A549 (cell line): ENCODE measurements around the gene CMTM7. TPM values are rescaled to one million over a fixed set of nuclear protein-coding genes. Genes with fewer than 3 reads are reported as not detected.

ENCODE experiments used
- ATAC-seq, 2 experiments: fragments of 200-7000 bp in 1 of 2; fragments of >200 bp in 1 of 2; cut with Nextera tagmentation in 1 of 2; cut with Tn5 transposase in 1 of 2; 3 replicates each; pipeline versions ENCODE4 v1.8.0 to v1.9.1; 2018 to 2020; ENCODE audit warnings: mild to moderate bottlenecking in 1 of 2, moderate library complexity in 1 of 2
- CTCF ChIA-PET: fragments of 300-600 bp; sonication (Branson Sonifier 250); formaldehyde crosslinking; extraction: SDS; loops from one replicate; lab custom pipeline; 2021; ENCODE audit warnings: antibody characterized with exemption, inconsistent platforms; lab: Yijun Ruan, JAX
- POLR2A ChIA-PET: fragments of 350-600 bp; formaldehyde crosslinking; extraction: SDS; loops from one replicate; lab custom pipeline; 2021; ENCODE audit warnings: antibody characterized with exemption, inconsistent platforms; lab: Yijun Ruan, JAX
- DNase-seq, 2 experiments: peaks; one replicate each; pipeline versions ENCODE4 v3.0.0 to v3.0.0-alpha.2; 2011 to 2016; ENCODE audit warnings: low read depth in 1 of 2, low spot score in 1 of 2
- FAIRE-seq: peaks from 2 replicates; lab custom pipeline; 2011; peaks lifted over from hg19 to GRCh38; lab: Jason Lieb, UNC
- H3K27ac ChIP-seq, 2 experiments: fragments of >200 bp; sonication (Bioruptor Twin); formaldehyde crosslinking; 3 replicates each; pipeline ENCODE4 v1.5.1; 2016 to 2017
- H3K4me1 ChIP-seq: fragments of >200 bp; sonication (Bioruptor Twin); formaldehyde crosslinking; 3 replicates; pipeline ENCODE4 v1.6.1; 2016
- H3K4me2 ChIP-seq: fragments of >200 bp; sonication (Bioruptor Twin); formaldehyde crosslinking; 3 replicates; pipeline ENCODE4 v1.6.1; 2016
- H3K4me3 ChIP-seq: fragments of >200 bp; sonication (Bioruptor Twin); formaldehyde crosslinking; 3 replicates; pipeline ENCODE4 v1.5.1; 2016
- H3K9me3 ChIP-seq: fragments of >200 bp; sonication (Bioruptor Twin); formaldehyde crosslinking; 3 replicates; pipeline ENCODE4 v1.6.1; 2016
- EHMT2 ChIP-seq: fragments of 200-600 bp; sonication (generic); IDR thresholded peaks from 2 replicates; pipeline ENCODE4 v1.6.1; 2016; ENCODE audit warnings: antibody characterized with exemption, low read depth, mild to moderate bottlenecking, moderate library complexity
- ESRRA ChIP-seq: fragments of 150-350 bp; IDR thresholded peaks from 2 replicates; pipeline ENCODE4 v1.6.1; 2014; ENCODE audit warnings: mild to moderate bottlenecking, low read length, borderline replicate concordance
- GATA3 ChIP-seq: IDR thresholded peaks from 2 replicates; pipeline ENCODE4 v1.6.1; 2012; ENCODE audit warnings: borderline replicate concordance
- HDAC2 ChIP-seq: fragments of 200-600 bp; sonication (generic); IDR thresholded peaks from 2 replicates; pipeline ENCODE4 v1.6.1; 2016
- HOXA7 ChIP-seq: fragments of 250-450 bp; sonication (Bioruptor Pico); IDR thresholded peaks from 2 replicates; pipeline ENCODE4 v1.5.0; 2020; ENCODE audit warnings: mild to moderate bottlenecking, moderate library complexity
- HOXB13 ChIP-seq: fragments of 250-450 bp; sonication (Bioruptor Pico); IDR thresholded peaks from 2 replicates; pipeline ENCODE4 v1.5.0; 2020; ENCODE audit warnings: low read depth, mild to moderate bottlenecking, moderate library complexity
- HOXB5 ChIP-seq: fragments of 250-450 bp; sonication (Bioruptor Pico); IDR thresholded peaks from 2 replicates; pipeline ENCODE4 v1.5.0; 2020; ENCODE audit warnings: mild to moderate bottlenecking, moderate library complexity
- JUN ChIP-seq, 2 experiments: fragments of >200 bp; sonication (Bioruptor Twin); formaldehyde crosslinking; IDR thresholded peaks; 2 replicates in 1 of 2; 3 replicates in 1 of 2; pipeline ENCODE4 v1.6.1; 2016 to 2017
- JUNB ChIP-seq: fragments of >200 bp; sonication (Bioruptor Twin); formaldehyde crosslinking; IDR thresholded peaks from 2 replicates; pipeline ENCODE4 v1.6.1; 2016
- KDM1A ChIP-seq: fragments of 200-600 bp; sonication (generic); IDR thresholded peaks from 2 replicates; pipeline ENCODE4 v1.6.1; 2016; ENCODE audit warnings: low read depth, mild to moderate bottlenecking
- MAZ ChIP-seq: fragments of 150-350 bp; IDR thresholded peaks from 2 replicates; pipeline ENCODE4 v1.6.1; 2014; ENCODE audit warnings: antibody characterized with exemption, low read depth, low read length, borderline replicate concordance
- MYC ChIP-seq: IDR thresholded peaks from 2 replicates; pipeline ENCODE4 v1.6.1; 2012; ENCODE audit warnings: mild to moderate bottlenecking, inconsistent platforms, low read length, improper control_type of control experiment, borderline replicate concordance
- NFE2L2 ChIP-seq: fragments of 150-350 bp; conservative IDR thresholded peaks from 2 replicates; pipeline ENCODE4 v1.6.1; 2014; ENCODE audit warnings: low read length
- NPAS2 ChIP-seq: fragments of 250-450 bp; sonication (Bioruptor Pico); IDR thresholded peaks from 2 replicates; pipeline ENCODE4 v1.8.0; 2022; ENCODE audit warnings: mild to moderate bottlenecking, moderate library complexity, borderline replicate concordance
- RFX5 ChIP-seq: fragments of 450-650 bp; IDR thresholded peaks from 2 replicates; pipeline ENCODE4 v1.7.1; 2014; ENCODE audit warnings: antibody characterized with exemption, mild to moderate bottlenecking, moderate library complexity
- RNF2 ChIP-seq: fragments of 200-600 bp; sonication (generic); IDR thresholded peaks from 2 replicates; pipeline ENCODE4 v1.6.1; 2016; ENCODE audit warnings: low read depth, mild to moderate bottlenecking, antibody characterized with exemption, moderate library complexity, borderline replicate concordance
- SMC3 ChIP-seq: fragments of >200 bp; sonication (Bioruptor Twin); formaldehyde crosslinking; IDR thresholded peaks from 3 replicates; pipeline ENCODE4 v1.6.1; 2018; ENCODE audit warnings: inconsistent platforms
- SREBF2 ChIP-seq: fragments of 450-650 bp; IDR thresholded peaks from 2 replicates; pipeline ENCODE4 v1.6.1; 2014; ENCODE audit warnings: mild to moderate bottlenecking, moderate library complexity
- TP53 ChIP-seq: fragments of 250-450 bp; sonication (Bioruptor Pico); IDR thresholded peaks from 2 replicates; pipeline ENCODE4 v1.5.0; 2021; ENCODE audit warnings: mild to moderate bottlenecking, moderate library complexity
- ZFP36 ChIP-seq: fragments of 450-650 bp; IDR thresholded peaks from 2 replicates; pipeline ENCODE4 v1.6.1; 2014; ENCODE audit warnings: borderline replicate concordance; ENCODE audit not compliant: partially characterized antibody
- WGBS: methylation state at CpG from one replicate; pipeline ENCODE4 v1.1.6; 2017; ENCODE audit errors: missing lambda C conversion rate; 5-methylcytosine and 5-hydroxymethylcytosine counted together
- polyA plus RNA-seq, 4 experiments: library from polyadenylated mRNA; depleted of rRNA in 3 of 4; stranded (reverse); fragments of >200 nt; fragmentation: RNase III in 1 of 4; extraction: RNeasy Plus Mini Kit Qiagen cat#74134 plus additional on column Dnase treatment in 1 of 4; gene quantifications; 2 replicates in 3 of 4; 3 replicates in 1 of 4; pipeline ENCODE4 v1.2.3, GENCODE V29; 2011 to 2017
- TF ChIP-seq, protein P1 (sequence below): fragments of >200 bp; sonication (Bioruptor Twin); formaldehyde crosslinking; IDR thresholded peaks from 2 replicates; pipeline ENCODE4 v1.6.1; 2016
- TF ChIP-seq, protein P2 (sequence below): IDR thresholded peaks from 2 replicates; pipeline ENCODE4 v1.6.1; 2012; ENCODE audit warnings: low read depth, borderline replicate concordance
- TF ChIP-seq, protein P3 (sequence below): fragments of 450-650 bp; IDR thresholded peaks from 2 replicates; pipeline ENCODE4 v1.6.1; 2014; ENCODE audit warnings: antibody characterized with exemption
- TF ChIP-seq, protein P4 (sequence below): IDR thresholded peaks from 2 replicates; pipeline ENCODE4 v1.6.1; 2012

The CMTM7 gene
- polyA plus RNA-seq, 2 of the 4 experiments (the other 2 are of a cell fraction), result 14.2 to 18.7 TPM

DNA sequence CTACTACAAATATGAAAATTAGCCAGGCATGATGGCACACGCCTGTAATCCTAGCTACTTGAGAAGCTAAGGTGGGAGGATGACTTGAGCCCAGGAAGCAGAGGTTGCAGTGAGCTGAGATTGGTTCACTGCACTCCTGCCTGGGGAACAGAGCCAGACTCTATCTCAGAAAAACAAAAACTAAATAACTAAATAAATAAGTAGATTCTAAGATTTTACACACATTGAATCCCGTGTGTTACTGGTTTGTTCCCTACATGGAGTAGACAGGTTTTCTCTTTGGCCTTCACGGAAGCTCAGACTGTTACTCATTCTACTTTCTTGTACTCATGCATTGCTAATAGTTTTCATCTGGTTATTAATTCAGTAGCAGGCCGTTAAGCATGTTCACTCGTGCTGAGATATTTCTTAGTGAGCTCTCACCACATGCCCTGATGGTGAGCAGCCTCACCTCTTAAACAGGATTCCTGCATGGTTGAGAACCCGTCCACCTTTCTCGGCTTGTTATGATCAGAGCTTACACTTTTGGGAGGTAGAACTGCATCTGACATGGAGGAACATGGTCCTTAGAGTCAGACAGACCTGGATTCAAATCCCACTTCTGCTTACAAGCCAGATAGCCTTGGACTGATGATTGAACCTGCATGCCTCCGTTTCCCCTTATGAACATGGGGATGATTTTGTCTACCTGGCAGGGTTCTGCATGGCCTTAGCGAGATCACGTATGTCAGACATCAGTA is 49.1 kb downstream of the CMTM7 start:
- no peaks in the 10 kb centered on the region for H3K4me1 ChIP-seq
- no peak overlapping the region for H3K27ac ChIP-seq
- WGBS, result 88% methylated on average over 10 of the region's 10 CpGs
- CTCF ChIA-PET, result interaction anchor here (0.9 to 3.5 kb wide), 4 partner anchors 9 to 27 kb away, joined by 3 to 15 read pairs (median 6); no protein-coding TSS in a partner anchor
- no peak overlapping the region for H3K4me2 ChIP-seq
- ATAC-seq (no peak), FAIRE-seq (no peak), DNase-seq (no peak)
- POLR2A ChIA-PET, result no interaction called here
- H3K4me3 ChIP-seq, result no peak overlapping the region
- TF ChIP-seq ESRRA (no peak), HOXB13 (CRISPR knock-in tag) (no peak), KDM1A (no peak), SREBF2 (no peak), RNF2 (no peak), HOXB5 (no peak), JUN (IDR thresholded peaks at IDR 0.05) (no peak), NPAS2 (CRISPR knock-in tag) (no peak), NFE2L2 (no peak), TP53 (CRISPR knock-in tag) (no peak)
- TF ChIP-seq, protein P1, sequence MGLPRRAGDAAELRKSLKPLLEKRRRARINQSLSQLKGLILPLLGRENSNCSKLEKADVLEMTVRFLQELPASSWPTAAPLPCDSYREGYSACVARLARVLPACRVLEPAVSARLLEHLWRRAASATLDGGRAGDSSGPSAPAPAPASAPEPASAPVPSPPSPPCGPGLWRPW, result no peak
- TF ChIP-seq, protein P2, sequence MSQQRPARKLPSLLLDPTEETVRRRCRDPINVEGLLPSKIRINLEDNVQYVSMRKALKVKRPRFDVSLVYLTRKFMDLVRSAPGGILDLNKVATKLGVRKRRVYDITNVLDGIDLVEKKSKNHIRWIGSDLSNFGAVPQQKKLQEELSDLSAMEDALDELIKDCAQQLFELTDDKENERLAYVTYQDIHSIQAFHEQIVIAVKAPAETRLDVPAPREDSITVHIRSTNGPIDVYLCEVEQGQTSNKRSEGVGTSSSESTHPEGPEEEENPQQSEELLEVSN, result no peak
- H3K9me3 ChIP-seq, result no peaks in the 10 kb centered on the region

DNA sequence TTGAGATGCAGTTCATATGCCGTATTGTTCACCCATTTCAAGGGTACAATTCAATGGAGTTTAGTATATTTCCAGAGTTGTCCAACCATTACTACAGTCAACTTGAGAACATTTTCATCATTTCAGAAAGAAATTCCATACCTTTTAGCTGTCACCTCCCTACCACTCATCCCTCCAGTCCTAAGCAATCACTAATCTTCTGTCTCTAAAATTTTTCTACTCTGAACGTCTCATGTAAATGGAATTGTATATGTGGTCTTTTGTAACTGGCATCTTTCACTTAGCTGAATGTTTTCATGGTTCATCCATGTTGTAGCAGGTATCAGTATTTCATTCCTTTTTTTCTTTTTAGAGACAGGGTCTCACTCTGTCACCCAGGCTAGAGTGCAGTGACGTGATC is 51.1 kb downstream of the CMTM7 start:
- Histone ChIP-seq H3K4me1 (no peaks in the 10 kb centered on the region), H3K9me3 (no peaks in the 10 kb centered on the region), H3K4me3 (no peak overlapping the region), H3K27ac (no peak overlapping the region), H3K4me2 (no peak overlapping the region)
- no peak for FAIRE-seq
- ATAC-seq, result no peak
- 85% methylated on average over 3 of the region's 3 CpGs for WGBS
- TF ChIP-seq EHMT2 (no peak), ZFP36 (no peak), HDAC2 (no peak), GATA3 (no peak), MAZ (no peak), HOXA7 (CRISPR knock-in tag) (no peak), JUNB (no peak), SMC3 (no peak), RFX5 (no peak)
- TF ChIP-seq, protein P3, sequence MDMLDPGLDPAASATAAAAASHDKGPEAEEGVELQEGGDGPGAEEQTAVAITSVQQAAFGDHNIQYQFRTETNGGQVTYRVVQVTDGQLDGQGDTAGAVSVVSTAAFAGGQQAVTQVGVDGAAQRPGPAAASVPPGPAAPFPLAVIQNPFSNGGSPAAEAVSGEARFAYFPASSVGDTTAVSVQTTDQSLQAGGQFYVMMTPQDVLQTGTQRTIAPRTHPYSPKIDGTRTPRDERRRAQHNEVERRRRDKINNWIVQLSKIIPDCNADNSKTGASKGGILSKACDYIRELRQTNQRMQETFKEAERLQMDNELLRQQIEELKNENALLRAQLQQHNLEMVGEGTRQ, result no peak
- TF ChIP-seq, all 56 proteins: peak for 0
- ChIA-PET CTCF (interaction anchor here (0.6 to 1.8 kb wide), 5 partner anchors 9 to 272 kb away, joined by 3 to 5 read pairs (median 3); no protein-coding TSS in a partner anchor), POLR2A (no interaction called here)
- no peak for DNase-seq

DNA sequence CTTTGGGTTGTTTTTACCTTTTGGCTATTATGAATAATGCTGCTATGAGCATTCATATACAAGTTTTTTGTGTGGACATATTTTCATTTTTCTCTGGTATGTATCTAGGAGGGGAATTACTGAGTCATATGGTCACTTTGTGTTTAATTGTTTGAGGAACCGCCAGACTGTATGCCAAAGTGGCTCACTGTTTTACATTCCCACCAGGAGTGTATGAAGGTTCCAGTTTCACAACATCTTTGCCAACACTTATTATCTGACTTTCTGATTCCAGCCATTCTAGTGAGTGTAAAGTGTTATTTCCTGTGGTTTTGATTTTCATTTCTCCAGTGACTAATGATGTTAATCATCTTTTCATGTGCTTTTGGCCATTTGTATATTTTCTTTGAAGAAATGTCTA is 51.8 kb downstream of the CMTM7 start:
- DNase-seq (no peak), ATAC-seq (no peak), FAIRE-seq (no peak)
- no peak overlapping the region for H3K4me3 ChIP-seq
- H3K4me1 ChIP-seq, result no peaks in the 10 kb centered on the region
- no peak overlapping the region for H3K4me2 ChIP-seq
- no peak overlapping the region for H3K27ac ChIP-seq
- H3K9me3 ChIP-seq, result no peaks in the 10 kb centered on the region
- WGBS, result 42% methylated on average over 1 of the region's 1 CpG
- CTCF ChIA-PET, result interaction anchor here (0.6 to 0.9 kb wide), 2 partner anchors 8 to 273 kb away, joined by 3 read pairs; no protein-coding TSS in a partner anchor
- TF ChIP-seq MAZ, result no peak
- TF ChIP-seq, protein P4, sequence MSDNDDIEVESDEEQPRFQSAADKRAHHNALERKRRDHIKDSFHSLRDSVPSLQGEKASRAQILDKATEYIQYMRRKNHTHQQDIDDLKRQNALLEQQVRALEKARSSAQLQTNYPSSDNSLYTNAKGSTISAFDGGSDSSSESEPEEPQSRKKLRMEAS, result no peak
- no peak for TF ChIP-seq MYC
- no peak for TF ChIP-seq GATA3
- POLR2A ChIA-PET, result no interaction called here
